ENCODE measurements around the gene AAGAB.
"Not testable (repeated sequence)": the region's sequence is repeated elsewhere in the genome, so short reads cannot be mapped to it uniquely, and the experiment has no call there.

AAGAB gene

DNA sequence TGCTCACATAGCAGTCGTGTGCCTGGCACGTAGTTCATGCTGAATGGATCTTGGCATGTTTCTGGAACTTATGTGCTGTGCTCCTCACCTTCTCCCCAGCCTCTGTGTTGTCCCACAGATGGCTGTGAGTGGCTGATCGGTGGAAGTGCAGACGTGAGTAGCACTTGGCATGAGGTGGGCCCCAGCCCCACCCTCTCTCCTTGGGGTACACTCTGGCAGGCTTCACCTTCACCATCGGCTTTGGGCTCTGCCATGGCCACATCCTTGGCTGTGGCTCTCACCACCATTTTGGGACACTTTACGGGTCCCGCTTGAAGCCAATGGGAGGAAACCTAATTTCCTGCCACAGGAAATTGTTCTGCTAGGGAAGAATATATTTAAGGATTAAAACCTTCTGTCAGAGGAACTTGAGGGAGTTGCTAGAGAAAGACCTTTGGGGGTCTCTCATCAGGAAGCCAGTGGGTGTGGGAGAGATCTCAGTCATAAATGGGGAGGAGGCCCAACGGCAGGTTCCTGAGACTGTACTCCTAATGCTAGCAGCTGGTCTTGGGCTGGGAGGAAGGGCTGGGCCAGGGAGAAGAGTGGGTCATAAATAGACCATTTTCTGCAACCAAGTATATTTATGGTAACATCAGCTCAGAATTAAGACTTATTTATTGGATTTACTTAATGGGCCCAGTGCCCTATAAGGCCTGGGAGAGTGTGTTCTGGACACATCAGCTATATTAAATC is 96.8 kb downstream of the AAGAB start:
- Histone ChIP-seq H3K27ac (ENCODE audit: poor library complexity, severe bottlenecking) (no peak overlapping the region), H3K4me1 (ENCODE audit: insufficient read depth, poor library complexity, severe bottlenecking) (peaks cover 3% of the 10 kb centered on the region), H3K9me3 (ENCODE audit: severe bottlenecking) (no peaks in the 10 kb centered on the region), H3K36me3 (ENCODE audit: low read depth) (peaks cover 63% of the 10 kb centered on the region), H3K4me3 (ENCODE audit: severe bottlenecking) (no peak overlapping the region), H3K27me3 (ENCODE audit: insufficient read depth, poor library complexity, severe bottlenecking) (no peaks in the 10 kb centered on the region)
- ATAC-seq (ENCODE audit: low read depth) (no peak; the same call in 2 of the 3 replicates), DNase-seq (ENCODE audit: low spot score) (no peak)
- TF ChIP-seq, protein P1, sequence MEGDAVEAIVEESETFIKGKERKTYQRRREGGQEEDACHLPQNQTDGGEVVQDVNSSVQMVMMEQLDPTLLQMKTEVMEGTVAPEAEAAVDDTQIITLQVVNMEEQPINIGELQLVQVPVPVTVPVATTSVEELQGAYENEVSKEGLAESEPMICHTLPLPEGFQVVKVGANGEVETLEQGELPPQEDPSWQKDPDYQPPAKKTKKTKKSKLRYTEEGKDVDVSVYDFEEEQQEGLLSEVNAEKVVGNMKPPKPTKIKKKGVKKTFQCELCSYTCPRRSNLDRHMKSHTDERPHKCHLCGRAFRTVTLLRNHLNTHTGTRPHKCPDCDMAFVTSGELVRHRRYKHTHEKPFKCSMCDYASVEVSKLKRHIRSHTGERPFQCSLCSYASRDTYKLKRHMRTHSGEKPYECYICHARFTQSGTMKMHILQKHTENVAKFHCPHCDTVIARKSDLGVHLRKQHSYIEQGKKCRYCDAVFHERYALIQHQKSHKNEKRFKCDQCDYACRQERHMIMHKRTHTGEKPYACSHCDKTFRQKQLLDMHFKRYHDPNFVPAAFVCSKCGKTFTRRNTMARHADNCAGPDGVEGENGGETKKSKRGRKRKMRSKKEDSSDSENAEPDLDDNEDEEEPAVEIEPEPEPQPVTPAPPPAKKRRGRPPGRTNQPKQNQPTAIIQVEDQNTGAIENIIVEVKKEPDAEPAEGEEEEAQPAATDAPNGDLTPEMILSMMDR (IDR thresholded peaks at IDR 0.05; ENCODE audit: poor library complexity, severe bottlenecking): no peak

DNA sequence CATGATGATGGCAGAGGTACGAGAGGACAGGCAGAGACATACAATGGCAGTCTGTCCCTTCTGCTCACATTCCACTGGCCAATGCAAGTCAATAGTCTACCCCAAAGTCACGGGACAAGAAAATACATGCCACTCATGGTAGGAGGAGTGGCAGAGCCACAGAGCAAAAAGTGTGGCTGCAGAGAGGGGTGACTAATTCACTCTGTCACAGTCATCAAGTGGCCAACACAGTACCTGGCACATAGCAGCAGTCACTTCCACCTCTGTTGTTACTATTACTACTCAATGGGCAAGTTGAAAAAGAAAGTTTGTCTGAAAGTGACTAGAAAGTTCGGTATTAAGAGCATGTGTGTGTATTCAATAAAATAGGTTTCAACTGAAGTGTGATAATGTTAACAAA is 97.6 kb downstream of the AAGAB start:
- no peak for ATAC-seq (ENCODE audit: low read depth)
- TF ChIP-seq, protein P1 (IDR thresholded peaks at IDR 0.05; ENCODE audit: poor library complexity, severe bottlenecking): no peak

DNA sequence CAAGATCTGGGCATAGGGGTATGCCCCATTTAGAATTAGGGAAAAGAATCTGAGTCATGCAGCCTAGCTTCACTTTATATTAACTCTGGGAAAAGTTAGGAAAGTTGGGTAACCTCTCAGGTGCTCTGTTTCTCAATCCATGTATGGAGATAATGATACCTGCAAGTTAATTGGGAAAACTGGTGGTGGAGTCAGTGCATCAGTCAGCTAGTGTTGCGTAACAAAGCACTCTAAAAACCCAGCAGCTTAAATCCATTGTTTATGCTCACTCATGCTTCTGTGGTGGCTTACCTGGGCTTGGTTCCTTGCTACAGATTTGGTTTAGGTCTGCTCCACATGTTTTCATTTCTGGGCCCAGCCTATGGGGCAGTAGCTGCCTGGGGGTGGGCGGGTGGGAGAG is 98.0 kb downstream of the AAGAB start:
- TF ChIP-seq, protein P1 (IDR thresholded peaks at IDR 0.05; ENCODE audit: poor library complexity, severe bottlenecking): no peak
- Histone ChIP-seq H3K36me3 (ENCODE audit: low read depth) (peaks cover 68% of the 10 kb centered on the region), H3K27ac (ENCODE audit: poor library complexity, severe bottlenecking) (no peak overlapping the region), H3K9me3 (ENCODE audit: severe bottlenecking) (no peaks in the 10 kb centered on the region), H3K4me1 (ENCODE audit: insufficient read depth, poor library complexity, severe bottlenecking) (peaks cover 11% of the 10 kb centered on the region), H3K4me3 (ENCODE audit: severe bottlenecking) (no peak overlapping the region), H3K27me3 (ENCODE audit: insufficient read depth, poor library complexity, severe bottlenecking) (no peaks in the 10 kb centered on the region)
- peak; percentile 35; the same call in 2 of the 3 replicates for ATAC-seq (ENCODE audit: low read depth)
- no peak for DNase-seq (ENCODE audit: low spot score)

More for the DNA sequence above, 97.6 kb downstream of the AAGAB start:
- peaks cover 68% of the 10 kb centered on the region for H3K36me3 ChIP-seq (ENCODE audit: low read depth)
- H3K27ac ChIP-seq (ENCODE audit: poor library complexity, severe bottlenecking): no peak overlapping the region
- no peaks in the 10 kb centered on the region for H3K9me3 ChIP-seq (ENCODE audit: severe bottlenecking)
- DNase-seq (ENCODE audit: low spot score): no peak
- H3K4me1 ChIP-seq (ENCODE audit: insufficient read depth, poor library complexity, severe bottlenecking): peaks cover 7% of the 10 kb centered on the region
- no peaks in the 10 kb centered on the region for H3K27me3 ChIP-seq (ENCODE audit: insufficient read depth, poor library complexity, severe bottlenecking)
- no peak overlapping the region for H3K4me3 ChIP-seq (ENCODE audit: severe bottlenecking)

DNA sequence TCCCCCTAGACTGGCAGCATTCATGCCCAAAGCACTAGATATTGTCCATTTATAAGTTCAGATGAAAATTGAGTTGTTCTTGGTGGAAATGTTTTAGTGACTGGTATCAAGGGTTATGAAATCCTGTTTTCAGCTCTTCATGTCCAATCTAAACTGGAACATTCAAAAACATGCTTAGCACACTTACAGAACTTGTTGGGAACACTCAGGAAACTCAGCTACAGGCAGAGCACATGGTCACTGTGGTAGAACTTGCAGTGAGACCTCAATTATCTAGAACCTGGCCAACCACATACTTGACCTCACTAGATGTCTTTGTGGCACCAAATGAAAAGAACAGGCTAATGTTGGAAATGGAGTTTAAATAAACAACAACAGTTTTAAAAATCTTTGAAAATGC is 100.2 kb downstream of the AAGAB start:
- peaks cover 27% of the 10 kb centered on the region for H3K4me1 ChIP-seq (ENCODE audit: insufficient read depth, poor library complexity, severe bottlenecking)
- ATAC-seq (ENCODE audit: low read depth): no peak
- no peak overlapping the region for H3K4me3 ChIP-seq (ENCODE audit: severe bottlenecking)
- H3K27ac ChIP-seq (ENCODE audit: poor library complexity, severe bottlenecking): no peak overlapping the region
- DNase-seq (ENCODE audit: low spot score): no peak
- peaks cover 55% of the 10 kb centered on the region for H3K36me3 ChIP-seq (ENCODE audit: low read depth)
- H3K27me3 ChIP-seq (ENCODE audit: insufficient read depth, poor library complexity, severe bottlenecking): no peaks in the 10 kb centered on the region
- no peaks in the 10 kb centered on the region for H3K9me3 ChIP-seq (ENCODE audit: severe bottlenecking)
- TF ChIP-seq, protein P1 (IDR thresholded peaks at IDR 0.05; ENCODE audit: poor library complexity, severe bottlenecking): no peak

DNA sequence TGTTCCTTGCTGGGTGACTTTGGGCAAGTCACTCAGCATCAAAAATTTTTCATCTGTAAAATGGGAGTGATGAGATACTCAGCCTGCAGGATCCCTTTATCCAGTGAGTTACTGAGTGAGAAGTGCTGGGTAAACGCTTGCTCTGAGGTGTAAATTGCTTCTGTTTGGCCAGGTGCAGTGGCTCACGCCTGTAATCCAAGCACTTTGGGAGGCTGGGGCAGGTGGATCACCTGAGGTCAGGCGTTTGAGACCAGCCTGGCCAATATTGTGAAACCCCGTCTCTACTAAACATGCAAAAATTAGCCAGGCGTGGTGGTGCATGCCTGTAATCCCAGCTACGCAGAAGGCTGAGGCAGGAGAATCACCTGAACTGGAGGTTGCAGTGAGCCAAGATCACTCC is 101.4 kb downstream of the AAGAB start:
- peaks cover 40% of the 10 kb centered on the region for H3K4me1 ChIP-seq (ENCODE audit: insufficient read depth, poor library complexity, severe bottlenecking)
- H3K27me3 ChIP-seq (ENCODE audit: insufficient read depth, poor library complexity, severe bottlenecking); ATAC-seq (ENCODE audit: low read depth); H3K27ac ChIP-seq (ENCODE audit: poor library complexity, severe bottlenecking); DNase-seq (ENCODE audit: low spot score); H3K4me3 ChIP-seq (ENCODE audit: severe bottlenecking); H3K9me3 ChIP-seq (ENCODE audit: severe bottlenecking): not testable (repeated sequence)
- H3K36me3 ChIP-seq (ENCODE audit: low read depth): peaks cover 55% of the 10 kb centered on the region
